GM21786 (cell line): ENCODE results near the gene CASP1.
A peak's percentile ranks its signal among the peaks of the same experiment; 100 is the strongest.
"Not testable (repeated sequence)": the region's sequence is repeated elsewhere in the genome, so short reads cannot be mapped to it uniquely, and the experiment has no call there.

Experiments
- ATAC-seq: cut with Tn5 transposase; IDR thresholded peaks from one replicate; pipeline ENCODE4 v1.9.1; 2021; ENCODE audit not compliant: unreplicated experiment

The CASP1 gene

GRCh38 chr11:105034813-105035620 is at the start of gene CASP1:
TSS of gene CASP1 (minus strand) at chr11:105035144. CDS start at chr11:105035113, 31 bp downstream.
- peak; percentile 93 for ATAC-seq

GRCh38 chr11:105081412-105082150 is 46.6 kb upstream of the CASP1 start:
- no peak for ATAC-seq

DNA sequence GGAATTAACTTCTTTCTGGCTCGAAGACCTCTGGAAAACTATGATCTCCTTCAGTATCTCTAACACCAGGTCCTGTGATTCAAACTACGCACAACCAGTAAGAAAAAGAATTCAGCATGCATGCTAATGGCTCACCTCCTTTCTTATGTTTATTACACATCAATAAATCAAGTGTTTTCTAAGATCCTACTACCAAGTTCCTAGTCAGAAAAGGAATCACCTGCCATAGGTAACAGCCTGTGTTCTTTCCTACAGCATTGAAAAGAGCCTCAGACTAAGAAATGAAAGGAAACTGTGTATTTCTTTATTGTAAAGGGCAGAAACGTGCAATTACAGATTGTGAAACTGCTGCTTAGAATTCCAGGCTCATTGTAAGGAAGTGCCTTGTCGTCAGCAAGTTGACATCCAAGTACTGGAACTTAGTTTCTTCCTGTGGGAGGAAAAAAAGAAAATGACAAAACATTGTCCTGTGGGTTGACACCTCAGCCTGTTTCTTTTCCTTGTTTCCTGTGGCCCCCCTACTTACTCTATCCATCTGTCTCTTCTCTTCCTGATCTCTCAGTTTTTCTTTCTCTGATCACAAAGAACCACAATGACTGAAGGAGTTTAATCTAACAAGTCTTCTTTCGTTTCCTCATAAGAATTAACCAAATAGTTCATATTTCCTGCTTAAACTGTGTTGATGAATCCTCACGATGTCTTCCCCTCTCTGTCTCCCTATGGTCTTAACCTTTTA is 45.4 kb upstream of the CASP1 start:
- not testable (repeated sequence) for ATAC-seq

- ATAC-seq: no peak
Measured at GRCh38 chr11:105078283-105078682, 43.3 kb upstream of the CASP1 start.

GRCh38 chr11:105077141-105077790 is 42.3 kb upstream of the CASP1 start:
- ATAC-seq: not testable (repeated sequence)

- ATAC-seq: no peak
Measured at GRCh38 chr11:105074166-105074530, 39.2 kb upstream of the CASP1 start.

GRCh38 chr11:105073456-105074165 is 38.7 kb upstream of the CASP1 start:
- ATAC-seq: no peak

- not testable (repeated sequence) for ATAC-seq
Measured at GRCh38 chr11:105072080-105072479, 37.1 kb upstream of the CASP1 start.

DNA sequence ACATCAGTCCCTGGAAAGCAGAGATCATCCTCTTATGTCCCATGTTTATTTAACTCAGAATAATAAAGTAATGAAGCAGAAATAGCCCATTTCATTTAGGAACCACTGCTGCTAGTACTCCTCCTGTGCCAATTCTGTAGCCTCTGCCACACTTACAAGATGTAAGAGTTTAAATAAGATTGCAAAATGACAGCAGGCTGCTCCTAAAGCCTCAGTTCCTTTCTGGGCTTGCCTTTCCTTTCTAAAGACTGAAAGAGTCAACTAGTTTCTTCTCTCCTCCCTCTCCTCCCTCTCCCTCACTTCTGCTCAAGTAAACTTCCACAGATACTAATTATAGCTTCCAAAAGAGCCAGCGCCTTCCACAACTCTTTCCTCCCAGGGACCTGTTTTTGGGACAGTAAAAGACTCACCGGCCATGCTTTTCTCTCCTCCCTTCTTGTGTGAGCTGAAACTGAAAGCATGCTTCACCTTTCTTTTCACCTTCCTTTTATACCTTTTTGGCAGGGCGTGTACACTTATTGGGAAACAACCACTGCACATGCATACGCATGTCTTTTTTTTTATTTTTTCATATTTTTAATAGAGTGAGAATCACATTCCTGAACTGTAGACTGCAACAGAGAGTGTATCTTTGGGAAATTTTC is 36.3 kb upstream of the CASP1 start:
- no peak for ATAC-seq

DNA sequence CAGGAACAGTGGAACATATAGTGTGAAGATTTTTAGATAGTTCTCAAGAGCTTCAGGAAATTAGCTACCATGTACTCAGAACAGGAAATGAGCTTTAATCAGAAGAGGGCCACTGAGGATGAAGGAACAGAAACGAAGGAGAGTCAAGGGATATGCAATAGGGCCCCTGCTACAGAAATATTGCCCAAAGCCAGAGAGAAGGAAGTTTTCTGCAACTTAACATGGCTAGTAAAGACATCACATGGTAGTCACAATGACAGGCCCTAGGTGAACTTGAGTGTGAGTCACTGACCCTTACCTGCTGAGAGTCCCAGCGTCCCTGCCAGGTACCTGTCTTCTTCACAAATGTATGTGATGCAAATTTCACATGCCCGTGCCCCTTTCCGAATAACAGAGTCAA is 35.4 kb upstream of the CASP1 start:
- no peak for ATAC-seq

DNA sequence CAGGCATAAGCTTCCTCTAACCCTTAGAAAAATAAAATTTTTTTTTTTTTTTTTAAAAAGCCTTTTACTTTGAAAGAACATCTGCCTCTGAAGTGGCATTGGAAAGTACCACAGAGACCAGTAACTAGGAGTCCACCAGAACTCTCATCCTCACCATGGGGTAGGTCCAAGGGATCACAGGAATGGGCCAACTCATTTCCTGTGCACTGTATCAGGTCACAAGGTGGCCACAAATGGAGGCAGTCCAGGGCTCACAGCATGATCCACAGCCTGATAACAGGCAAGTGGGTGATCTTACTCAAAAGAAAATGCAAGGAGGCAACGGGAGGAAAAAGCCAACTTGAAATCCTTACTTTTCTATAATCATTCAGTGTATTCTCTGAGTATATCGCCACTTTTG is 34.8 kb upstream of the CASP1 start:
- ATAC-seq: not testable (repeated sequence)

GRCh38 chr11:105063245-105063941 is 28.4 kb upstream of the CASP1 start:
- not testable (repeated sequence) for ATAC-seq

- ATAC-seq: no peak
Measured at GRCh38 chr11:105057432-105057831, 22.5 kb upstream of the CASP1 start.

DNA sequence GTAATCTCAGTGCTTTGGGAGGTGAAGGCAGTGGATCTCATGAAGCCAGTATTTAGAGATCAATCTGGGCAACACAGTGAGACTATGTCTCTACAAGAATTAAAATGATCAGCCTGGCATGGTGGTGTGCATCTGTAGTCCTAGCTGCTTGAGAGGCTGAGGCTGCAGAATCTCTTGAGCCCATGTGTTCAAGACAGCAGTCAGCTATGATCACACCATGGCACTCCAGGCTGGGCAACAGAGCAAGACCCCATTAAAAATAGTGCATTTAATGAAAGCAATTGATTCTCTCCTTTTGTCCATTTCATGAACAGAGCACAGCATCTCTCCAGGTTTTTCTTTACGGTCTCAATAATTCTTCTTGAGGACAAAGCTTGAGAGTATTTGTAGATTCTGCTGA is 21.5 kb upstream of the CASP1 start:
- no peak for ATAC-seq

- no peak for ATAC-seq
Measured at GRCh38 chr11:105054723-105055493, 20.0 kb upstream of the CASP1 start.

- ATAC-seq: no peak
Measured at GRCh38 chr11:105052487-105052886, 17.5 kb upstream of the CASP1 start.

- no peak for ATAC-seq
Measured at GRCh38 chr11:105051559-105051958, 16.6 kb upstream of the CASP1 start.

DNA sequence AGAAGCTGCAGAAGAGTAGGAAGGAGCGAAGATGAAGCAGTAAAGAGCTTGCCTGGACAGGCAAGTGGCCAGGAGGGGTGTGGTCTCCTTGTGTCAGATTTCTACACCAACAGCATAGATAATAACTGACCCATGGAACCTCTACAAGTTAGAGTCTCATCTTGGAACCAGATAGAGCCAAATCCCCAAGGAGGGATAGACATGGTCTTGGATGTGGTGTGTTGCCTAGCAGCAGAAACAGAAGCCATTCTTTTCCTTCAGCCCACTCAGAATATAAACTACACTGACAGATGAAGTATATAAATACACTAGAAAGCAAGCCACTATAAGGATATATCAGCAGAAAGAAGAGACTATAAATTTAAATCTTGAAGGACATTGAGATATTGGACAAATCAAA is 14.5 kb upstream of the CASP1 start:
- ATAC-seq: no peak
